CD4-positive, alpha-beta T cell treated with Interleukin-17A for 4 hours (primary cell): ENCODE measurements around the gene TLR3.
A peak's percentile ranks its signal among the peaks of the same experiment; 100 is the strongest.
"Not testable (repeated sequence)": the region's sequence is repeated elsewhere in the genome, so short reads cannot be mapped to it uniquely, and the experiment has no call there.

Experiments used
- DNase-seq: peaks from one replicate; pipeline ENCODE4 v3.0.0-alpha.2; 2020; ENCODE audit warnings: mixed read lengths

Gene TLR3

DNA sequence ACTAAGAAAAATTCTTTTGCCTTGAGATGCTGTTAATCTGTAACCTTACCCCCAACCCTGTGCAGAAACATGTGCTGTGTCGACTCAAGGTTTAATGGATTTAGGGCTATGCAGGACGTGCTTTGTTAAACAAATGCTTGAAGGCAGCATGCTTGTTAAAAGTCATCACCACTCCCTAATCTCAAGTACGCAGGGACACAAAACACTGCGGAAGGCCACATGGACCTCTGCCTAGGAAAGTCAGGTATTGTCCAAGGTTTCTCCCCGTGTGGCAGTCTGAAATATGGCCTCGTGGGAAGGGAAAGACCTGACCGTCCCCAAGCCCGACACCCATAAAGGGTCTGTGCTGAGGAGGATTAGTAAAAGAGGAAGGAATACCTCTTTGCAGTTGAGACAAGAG lies 18.8 kb upstream of the TLR3 start:
- DNase-seq = not testable (repeated sequence)

DNA sequence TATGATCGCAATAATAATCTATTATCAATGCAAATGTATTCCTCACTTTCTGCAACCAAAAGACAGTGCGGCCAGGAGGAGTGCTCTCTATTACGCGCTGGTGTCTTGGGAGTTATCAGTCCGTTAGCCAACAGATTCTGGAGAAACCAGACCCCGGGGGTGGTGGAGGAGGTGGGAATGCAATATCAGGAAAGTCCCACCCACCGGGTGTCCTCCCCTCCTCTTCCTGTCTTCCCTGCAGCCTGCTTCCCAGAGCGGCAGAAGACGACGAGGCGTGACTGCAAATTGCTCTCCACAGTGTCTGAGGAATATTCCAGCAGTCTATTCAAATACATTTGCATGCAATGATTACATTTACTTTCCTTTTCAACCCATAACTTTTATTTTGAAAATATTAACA lies 17.9 kb upstream of the TLR3 start:
- DNase-seq = no peak

DNA sequence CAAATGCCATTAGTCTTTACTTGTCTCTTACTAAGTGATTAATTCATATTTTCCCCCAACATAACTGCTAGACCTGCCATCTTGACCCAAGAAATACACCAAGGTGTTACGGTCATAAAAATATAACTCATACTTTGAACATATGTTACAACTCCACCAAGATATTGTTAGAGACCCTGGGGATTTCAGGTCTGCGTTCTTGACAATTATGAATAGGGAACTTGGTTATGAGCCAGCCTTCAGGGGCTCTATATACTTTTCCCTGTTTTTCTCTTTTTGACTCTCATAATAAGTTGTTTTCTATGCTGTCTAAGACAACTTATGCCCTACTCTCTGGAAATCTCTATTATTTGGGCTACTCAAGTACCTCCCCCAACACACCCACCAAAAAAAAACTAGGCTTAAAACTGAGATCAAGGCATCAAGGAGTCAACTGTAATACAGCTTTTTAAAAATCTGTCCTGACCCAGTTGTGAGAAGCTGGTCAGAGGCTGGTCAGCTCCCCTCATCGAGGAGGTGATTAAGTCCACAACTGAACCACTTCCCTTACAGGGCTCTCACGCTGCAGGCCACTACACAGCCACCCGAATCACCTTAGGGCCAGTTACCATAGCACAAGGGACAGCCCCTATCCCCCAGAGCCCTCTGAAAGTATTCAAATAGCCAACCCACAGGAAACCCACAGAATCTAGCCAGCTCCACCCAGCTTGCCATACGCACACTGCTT lies 10.5 kb upstream of the TLR3 start:
- DNase-seq = no peak

DNA sequence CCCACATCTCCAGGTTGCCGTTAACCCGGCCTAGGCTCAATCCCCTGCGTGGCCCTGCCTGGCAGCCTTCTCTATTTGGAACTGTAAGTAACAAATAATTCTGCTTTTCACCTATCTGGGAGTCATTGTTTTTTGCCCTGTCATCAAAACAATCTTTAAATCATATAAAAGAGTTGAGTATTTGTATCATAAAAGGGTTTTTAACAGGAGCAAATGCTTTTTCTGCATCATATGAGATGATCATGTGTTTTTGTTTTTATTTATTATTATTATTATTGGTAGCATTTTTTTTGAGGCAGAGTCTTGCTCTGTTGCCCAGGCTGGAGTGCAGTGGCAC lies 10.0 kb upstream of the TLR3 start:
- DNase-seq = no peak

DNA sequence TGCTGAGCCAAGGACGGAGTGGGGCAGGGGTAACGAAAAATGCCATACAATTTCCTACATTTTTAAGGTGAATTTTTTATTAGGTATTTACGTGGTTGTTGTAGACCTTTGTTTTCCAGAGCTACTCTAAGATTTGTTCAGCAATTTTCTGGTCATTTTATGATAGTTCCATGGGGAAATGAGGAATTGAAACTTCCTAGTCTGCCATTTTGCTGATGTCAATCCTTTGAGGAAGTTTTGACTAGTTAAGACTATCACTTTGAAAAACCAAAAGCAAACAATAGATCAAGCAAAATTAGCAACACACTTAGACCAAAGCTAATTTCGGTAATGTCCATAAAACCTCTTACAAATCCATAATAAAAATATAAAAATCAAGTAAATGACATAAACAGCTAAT lies 7.0 kb upstream of the TLR3 start:
- no peak for DNase-seq

- DNase-seq = peak; percentile 49
These were observed 1.1 kb upstream of the TLR3 start for GRCh38 chr4:186067757-186068385.

GRCh38 chr4:186069729-186070128 lies 773 bp downstream of the TLR3 start:
- no peak for DNase-seq

DNA sequence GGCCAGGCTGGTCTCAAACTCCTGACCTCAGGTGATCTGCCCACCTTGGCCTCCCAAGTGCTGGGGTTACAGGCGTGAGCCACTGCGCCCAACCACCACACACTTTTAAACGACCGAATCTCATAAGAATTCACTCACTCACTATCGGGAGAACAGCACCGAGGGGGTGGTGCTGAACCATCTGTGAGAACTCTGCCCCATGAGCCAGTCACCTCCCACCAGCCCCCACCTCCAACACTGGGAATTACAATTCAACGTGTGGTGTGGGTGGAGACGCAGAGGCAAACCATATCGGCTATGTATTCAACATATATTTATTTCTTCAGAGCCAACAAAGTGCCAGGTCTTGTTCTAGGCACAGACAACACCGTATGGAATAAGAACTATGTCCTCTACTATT lies 3.6 kb downstream of the TLR3 start:
- no peak for DNase-seq

DNA sequence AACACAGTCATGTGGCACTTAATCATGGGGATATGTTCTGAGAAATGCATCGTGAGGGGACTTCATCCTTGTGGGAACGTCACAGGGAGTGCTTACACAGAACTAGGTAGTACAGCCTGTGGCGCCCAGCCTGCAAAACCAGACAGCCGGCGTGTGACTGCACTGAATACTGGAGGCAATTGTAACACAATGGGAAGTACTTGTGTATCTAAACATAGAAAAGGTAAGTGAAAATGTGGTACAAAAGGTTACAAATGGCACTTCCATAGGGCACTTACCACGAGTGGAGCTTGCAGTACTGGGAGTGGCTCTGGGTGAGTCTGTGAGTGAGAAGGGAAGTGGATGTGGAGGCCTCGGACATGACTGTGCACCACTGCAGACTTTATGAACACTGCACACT lies 5.2 kb downstream of the TLR3 start:
- no peak for DNase-seq

- no peak for DNase-seq
These were observed 10.2 kb downstream of the TLR3 start for GRCh38 chr4:186078981-186079638.

DNA sequence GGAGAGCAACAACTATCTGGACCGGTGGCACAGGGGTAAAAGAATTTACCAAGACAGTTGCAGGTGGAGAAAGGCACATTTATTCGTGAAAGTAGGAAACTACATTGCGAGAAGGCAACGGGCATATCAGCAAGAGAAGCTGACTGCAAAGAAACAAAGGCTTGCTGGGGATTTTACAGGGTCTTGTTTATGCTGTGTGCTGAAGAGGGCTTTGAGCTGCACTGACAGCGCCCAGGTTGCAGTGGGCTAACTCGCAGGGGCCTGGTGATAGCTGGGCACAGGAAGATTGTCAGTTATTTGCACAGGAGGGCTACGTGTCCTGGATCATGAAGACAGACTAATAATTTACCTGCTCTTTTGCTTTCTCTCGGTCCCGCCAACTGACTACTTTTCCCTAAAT lies 10.7 kb downstream of the TLR3 start:
- DNase-seq = no peak

GRCh38 chr4:186081202-186081807 lies 12.3 kb downstream of the TLR3 start:
- DNase-seq = no peak

DNA sequence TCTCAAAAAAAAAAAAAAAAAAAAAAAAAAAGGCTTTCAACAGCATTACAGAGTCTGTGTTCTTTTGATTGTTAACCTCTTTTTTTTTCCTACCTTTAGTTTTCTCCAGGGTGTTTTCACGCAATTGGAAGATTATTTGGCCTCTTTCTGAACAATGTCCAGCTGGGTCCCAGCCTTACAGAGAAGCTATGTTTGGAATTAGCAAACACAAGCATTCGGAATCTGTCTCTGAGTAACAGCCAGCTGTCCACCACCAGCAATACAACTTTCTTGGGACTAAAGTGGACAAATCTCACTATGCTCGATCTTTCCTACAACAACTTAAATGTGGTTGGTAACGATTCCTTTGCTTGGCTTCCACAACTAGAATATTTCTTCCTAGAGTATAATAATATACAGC lies 13.3 kb downstream of the TLR3 start:
- no peak for DNase-seq

- no peak for DNase-seq
These were observed 19.6 kb downstream of the TLR3 start for GRCh38 chr4:186088523-186088922.

GRCh38 chr4:186092296-186092695 lies 23.3 kb downstream of the TLR3 start:
- DNase-seq = no peak

DNA sequence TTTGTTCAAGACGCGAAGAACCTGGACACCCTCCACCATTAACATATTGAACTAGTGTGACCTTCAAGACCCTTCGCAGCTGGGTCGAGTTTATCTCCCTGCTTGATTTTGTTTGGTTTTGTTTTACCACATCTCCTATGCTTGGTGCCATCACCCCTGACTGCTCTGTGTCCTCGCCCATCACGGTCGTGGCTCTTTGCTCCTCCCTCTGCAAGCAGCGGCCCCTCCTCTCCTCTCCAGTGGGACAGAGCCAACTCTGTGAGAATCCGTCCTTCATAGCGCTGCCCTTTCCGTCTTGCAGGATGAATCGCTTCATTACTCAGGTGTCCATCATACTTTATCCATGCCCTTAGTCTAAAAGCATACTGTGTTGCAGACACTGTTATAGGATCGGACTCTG lies 26.4 kb downstream of the TLR3 start:
- no peak for DNase-seq

GRCh38 chr4:186096681-186097165 lies 27.8 kb downstream of the TLR3 start:
- DNase-seq = no peak

GRCh38 chr4:186097386-186097785 lies 28.4 kb downstream of the TLR3 start:
- DNase-seq = no peak

- no peak for DNase-seq
These were observed 34.0 kb downstream of the TLR3 start for GRCh38 chr4:186102931-186103330.

- peak; percentile 71 for DNase-seq
These were observed 35.3 kb downstream of the TLR3 start, which contains the start of gene FAM149A for GRCh38 chr4:186104114-186104889. TSS of gene FAM149A (plus strand) at chr4:186104704.

- peak; percentile 6 for DNase-seq
These were observed 36.1 kb downstream of the TLR3 start for GRCh38 chr4:186104890-186105646.

DNA sequence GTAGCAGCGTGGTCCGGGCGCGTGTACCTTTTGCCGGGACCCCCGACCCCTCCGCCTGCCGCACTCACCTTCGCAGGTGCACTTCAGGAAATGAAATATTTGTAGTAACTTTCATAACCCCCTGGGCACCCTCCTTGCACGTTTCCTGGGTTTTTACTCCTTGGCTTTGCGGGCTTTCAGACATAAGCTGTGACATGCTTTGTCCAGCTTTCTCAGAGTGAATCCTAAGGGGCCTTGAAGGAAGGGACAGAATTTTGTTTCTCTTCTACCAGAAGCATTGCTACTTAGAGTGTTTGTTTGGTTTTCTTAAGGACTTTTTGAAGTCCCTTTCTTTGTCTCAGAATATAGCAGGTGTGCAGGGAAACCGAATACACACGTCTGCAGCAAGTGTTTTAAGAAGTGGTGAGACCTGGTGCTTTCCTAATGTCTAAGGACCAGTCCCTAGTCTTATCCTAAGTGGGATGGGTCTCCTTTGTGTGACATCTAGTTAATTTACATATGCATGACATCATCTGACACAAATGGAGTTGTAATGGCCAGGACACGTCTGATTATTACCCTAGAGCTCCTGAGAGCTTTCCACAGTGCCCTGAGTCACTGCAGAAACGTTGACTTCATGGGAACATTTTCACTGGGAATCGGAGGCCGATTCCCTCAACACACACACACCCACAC lies 36.8 kb downstream of the TLR3 start:
- DNase-seq = no peak
